Central memory CD4-positive, alpha-beta T cell (primary cell): ENCODE data around the gene DNAH9.

ENCODE experiments used
- DNase-seq: peaks from one replicate; pipeline ENCODE4 v3.0.0; 2022

Gene DNAH9

DNA sequence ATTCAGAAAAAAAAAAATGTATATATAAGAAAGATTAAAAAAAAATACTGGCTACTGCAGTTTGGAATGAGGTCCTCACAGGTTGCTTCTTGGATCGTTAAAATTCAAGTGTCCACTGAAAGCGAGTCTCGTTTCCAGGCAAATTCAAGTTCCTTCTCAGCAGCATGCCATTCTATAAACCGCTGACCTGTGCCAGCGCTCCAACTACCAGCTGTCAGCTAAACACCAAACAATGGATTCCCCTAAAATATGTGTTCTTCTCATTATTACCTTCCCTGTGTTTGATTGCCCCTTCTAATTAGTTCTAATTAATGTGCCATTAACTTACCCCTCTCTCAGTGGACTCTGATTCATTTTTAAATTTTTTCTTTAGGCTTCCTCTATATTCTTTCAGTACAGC, 92.4 kb downstream of the DNAH9 start:
- DNase-seq = no peak

DNA sequence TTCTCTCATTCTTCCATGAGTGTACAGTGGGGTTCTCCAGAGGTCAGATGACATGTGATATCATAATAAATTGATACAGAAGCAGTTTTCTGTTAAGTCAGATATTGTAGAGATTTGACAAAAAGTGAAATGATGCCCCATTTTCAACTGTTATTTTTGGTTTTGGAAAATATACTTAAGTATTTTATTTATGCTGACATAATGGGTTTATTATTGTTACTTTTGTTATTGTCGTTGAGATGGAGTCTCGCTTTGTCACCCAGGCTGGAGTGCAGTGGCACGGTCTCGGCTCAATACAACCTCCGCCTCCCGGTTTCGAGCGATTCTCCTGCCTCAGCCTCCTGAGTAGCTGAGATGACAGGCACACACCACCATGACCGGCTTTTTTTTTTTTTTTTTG, 94.4 kb downstream of the DNAH9 start:
- no peak for DNase-seq

DNA sequence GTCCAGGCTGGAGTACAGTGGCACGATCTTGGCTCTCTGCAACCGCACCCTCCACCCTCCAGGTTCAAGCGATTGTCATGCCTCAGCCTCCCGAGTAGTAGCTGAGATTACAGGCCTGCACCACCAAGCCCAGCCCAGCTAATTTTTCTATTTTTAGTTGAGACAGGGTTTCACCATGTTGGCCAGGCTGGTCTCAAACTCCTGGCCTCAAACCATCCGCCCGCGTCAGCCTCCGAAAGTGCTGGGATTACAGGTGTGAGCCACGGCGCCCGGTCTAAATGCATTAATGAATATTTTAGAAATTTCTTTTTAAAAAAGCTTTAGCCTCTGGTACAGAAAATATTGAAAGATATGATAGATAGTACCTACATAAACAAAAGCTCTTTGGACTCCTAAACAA, 95.0 kb downstream of the DNAH9 start:
- DNase-seq = no peak

DNA sequence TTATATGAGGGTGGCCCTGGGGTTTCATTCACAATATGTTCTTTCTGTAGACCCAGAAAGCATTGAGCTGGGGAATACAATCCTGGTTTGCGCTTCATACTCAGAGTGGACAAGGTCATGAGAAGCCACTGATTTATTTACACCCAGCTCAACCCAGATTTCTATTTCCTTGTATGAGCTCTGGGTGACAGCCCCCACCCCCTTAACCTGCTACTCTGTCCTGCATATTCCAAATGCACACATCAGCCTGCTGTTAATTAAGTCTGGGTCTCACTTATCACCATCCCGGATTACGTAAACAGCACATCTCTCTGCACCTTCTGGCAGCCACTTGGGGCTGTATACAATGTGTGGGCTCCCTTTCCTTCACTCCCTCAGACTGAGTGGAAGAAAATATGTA, 102.4 kb downstream of the DNAH9 start:
- DNase-seq = no peak

DNA sequence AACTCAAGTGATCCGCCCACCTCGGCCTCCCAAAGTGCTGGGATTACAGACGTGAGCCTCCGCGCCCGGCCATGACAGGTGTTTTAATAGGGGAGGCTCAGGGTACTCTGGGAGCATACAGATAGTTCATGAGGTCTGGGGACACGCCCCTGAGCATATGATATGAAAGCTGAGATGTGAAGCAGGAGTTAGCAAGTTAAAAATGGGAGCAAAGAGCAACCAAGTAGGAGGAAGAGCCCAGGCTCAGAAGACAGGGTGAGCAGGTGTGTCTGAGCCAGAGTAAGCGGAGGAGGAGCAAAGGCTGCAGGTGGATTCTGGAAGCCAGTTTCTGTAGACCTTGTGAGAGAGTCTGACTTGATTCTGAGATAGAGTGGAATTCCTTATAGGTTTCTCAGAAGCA, 103.6 kb downstream of the DNAH9 start:
- DNase-seq = no peak

DNA sequence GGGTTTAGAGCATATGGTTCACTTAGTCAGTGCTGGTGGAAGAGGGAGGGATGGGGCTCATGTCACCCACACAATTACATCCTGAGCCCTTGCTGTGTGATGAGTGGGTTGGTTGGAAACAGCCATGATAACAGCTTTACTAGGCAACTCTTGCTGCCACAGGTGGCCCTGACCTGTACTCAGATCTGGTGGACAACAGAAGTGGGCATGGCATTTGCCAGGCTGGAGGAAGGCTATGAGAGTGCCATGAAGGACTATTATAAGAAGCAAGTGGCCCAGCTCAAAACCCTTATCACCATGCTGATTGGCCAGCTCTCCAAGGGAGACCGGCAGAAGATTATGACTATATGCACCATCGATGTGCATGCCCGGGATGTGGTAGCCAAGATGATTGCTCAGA, 105.8 kb downstream of the DNAH9 start:
- no peak for DNase-seq

DNA sequence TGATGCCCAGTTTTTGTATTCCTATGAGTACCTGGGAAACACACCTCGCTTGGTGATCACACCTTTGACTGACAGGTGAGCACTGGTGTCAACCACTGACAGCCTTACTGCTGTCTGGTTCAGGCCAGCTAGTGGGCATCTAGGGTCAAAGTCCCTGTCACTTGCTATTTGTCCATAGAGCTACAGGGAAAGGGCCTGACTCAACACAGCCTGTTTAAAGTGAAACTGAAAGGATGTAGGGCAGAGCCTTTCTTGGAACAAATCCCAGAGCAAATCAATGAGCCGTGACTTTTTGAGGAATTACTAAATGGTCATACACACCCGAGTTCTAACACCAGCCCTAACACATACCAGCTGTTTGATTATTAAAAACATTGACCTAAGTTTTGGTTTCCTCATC, 106.8 kb downstream of the DNAH9 start:
- no peak for DNase-seq

DNA sequence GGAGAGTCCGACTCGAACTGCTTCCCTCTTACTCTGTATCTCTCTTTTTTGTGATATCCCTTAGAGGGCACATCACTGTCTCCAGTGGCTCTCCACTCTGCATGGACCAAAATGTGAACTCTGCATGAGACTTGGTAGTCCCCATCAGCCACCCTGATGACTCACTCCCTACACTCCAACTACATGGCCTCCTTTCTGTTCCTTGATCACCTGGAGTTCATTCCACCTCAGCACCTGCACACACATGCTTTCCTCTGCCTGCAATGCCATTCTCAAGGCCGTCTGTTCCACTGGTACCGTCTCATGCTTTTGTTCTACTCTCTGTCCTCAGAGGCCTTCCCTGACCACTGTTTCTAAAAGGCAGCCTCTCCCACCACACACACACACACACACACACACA, 109.3 kb downstream of the DNAH9 start:
- DNase-seq = no peak

DNA sequence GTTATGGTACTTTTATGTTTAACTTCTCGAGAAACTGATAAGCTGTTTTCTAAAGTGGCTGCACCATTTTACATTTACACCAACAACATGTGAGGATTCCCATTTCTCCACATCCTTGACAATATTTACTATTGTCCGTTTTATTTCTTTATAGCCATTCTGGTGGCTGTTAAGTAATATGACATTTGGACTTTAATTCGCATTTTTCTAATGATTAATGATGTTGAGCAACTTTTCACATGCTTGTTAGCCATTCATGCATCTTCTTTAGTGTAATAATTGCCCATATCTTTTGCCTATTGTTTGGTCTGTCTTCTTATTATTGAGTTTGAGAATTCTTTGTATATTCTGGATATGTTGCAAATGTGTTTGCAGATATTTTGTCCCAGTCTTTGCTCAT, 114.2 kb downstream of the DNAH9 start:
- no peak for DNase-seq

DNA sequence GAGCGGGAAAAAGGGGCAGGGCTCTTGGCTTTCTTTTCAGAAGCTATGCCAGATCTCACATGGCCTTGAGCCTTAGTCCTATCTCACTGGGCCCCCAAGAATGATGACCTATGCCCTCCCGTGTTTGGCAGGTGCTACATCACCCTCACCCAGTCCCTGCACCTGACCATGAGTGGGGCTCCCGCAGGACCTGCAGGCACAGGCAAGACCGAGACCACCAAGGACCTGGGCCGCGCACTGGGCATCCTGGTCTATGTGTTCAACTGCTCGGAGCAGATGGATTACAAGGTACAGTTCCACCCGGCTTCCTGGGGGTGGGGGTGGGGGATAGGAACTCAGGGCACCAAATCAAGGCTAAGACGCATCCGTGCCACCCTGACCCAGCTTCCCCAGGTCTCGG, 120.9 kb downstream of the DNAH9 start:
- no peak for DNase-seq

DNA sequence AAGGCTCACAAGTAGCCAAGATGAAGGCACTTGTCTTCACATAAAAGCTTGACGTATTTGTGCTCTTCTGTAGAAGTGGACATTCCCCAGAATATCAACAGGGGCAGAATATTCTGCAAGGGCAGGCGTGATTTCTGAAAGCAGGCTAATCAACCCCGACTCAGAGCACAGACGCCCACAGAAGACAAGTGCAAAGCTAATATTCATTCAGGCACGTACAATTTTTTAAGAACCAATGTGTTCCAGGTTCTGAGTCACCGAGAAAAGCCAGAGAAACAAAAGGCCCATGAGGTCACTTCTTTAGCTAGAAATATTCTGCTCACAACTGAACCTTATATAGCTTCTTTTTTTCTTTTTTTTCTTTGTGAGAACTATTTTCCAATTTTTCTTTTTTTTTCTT, 121.6 kb downstream of the DNAH9 start:
- DNase-seq = no peak

DNA sequence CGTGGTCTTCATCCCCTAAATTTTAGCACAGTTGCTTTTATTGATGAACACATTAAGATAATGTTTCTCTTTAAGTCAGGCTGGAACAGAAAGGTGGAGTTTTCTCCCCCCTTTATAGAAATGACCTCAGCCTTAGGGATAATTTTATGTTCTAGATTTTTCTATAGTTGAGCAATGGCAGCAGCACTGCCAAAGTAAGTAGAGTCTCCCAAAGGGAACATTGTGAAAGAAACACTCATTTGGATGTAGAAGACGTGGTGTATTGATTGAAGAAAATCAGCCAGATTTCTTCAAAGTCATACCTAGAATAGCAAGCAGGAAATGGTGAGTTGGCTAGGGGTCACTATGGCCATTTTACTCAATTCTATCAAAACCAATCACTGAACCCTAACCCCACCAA, 122.5 kb downstream of the DNAH9 start:
- DNase-seq = no peak

DNA sequence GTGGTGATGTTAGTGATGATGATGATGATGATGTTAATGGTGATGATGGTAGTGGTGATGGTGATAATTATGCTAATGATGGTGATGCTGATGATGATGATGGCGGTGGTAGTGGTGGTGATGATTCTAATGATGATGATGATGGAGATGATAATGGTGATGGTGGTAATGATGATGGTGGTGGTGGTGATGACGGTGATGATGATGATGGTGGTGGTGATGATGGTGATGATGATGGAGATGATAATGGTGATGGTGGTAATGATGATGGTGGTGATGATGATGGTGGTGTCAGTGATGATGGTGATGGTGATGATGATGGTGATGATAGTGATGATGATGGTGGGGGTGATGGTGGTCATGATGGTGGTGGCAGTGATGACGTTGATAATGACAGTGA, 132.5 kb downstream of the DNAH9 start:
- DNase-seq = no peak

DNA sequence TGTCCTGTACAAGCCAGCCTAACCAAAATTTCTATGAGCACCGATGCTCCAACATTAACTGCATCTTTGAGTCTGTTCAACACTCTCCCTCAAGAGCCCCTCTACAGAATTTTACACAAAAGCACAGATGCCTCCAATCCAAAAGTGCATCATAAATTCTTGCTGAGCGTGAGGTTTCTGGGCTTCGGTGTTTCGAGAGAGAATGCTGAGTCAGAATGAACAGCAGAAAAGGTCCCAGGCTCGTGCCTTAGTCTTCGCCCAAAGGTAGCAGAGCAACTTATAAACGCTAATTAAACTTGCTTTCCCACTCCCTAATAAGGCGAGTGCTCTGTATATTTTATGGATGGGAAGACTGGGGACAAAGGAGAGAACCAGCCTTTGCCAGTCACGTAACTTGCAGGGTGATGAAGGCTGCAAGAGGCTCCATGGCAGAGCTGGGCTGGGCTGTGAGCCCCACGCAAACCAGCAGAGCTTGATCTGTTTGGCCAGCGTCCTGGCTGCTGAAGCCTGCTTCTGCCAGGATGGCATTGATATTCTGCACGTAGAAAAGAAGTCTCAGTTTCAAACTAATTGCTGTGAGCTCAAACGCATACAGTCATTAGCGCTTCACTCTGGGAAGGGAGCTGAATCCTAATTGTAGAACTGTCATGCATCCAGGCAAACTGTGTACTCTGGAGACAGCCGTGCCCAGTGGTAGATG, 138.5 kb downstream of the DNAH9 start:
- DNase-seq = no peak

DNA sequence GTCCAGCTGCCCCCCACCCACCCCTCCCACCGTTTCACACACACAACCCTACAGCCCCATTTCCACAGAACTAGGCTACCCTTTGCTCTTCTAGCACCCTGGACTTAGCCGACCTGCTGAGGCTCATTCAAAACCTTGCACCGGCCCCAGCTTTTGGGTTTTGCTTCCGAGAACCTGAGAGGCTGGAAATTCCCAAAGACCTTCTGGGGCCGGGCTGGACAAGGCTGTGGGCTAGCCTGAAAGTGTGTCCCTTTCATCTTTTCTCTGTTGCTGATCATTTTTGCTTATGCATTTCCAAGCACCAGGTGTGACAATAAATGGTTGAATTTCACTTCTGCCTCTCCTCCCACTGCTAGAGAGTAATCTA, 139.0 kb downstream of the DNAH9 start:
- DNase-seq = no peak

DNA sequence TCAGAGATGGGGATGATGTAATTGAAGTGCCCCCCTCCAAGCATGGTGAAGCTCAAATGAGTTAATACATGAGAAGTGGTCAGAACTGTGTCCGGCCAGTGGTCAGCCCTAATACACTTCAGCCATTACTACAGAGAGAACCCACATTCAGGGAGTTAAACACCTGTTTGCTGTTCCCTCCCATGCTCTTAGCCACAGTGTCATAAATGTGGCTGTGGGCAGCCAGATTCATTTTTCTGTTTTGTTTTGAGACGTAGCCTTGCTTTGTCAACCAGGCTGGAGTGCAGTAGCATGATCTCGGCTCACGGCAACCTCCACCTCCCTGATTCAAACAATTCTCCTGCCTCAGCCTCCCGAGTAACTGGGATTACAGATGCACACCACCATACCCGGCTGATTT, 139.9 kb downstream of the DNAH9 start:
- DNase-seq = no peak

DNA sequence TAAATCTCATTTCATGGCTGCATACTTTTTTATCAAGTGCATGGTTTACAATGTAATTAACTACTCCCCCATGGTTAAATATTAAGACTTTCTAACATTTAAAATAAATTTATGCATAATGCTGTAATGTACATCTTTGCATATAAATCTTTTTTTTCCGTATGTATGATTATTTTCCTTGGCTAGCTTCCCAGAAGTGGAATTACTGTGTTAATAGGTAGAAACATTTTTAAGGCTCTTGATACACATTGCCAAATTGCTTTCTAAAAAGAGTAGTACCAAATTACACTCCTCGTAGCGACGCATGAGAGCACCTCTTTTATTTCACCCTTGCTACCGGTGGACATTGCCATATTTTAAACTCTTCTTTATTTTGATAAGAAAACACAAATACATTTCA, 141.1 kb downstream of the DNAH9 start:
- DNase-seq = no peak

DNA sequence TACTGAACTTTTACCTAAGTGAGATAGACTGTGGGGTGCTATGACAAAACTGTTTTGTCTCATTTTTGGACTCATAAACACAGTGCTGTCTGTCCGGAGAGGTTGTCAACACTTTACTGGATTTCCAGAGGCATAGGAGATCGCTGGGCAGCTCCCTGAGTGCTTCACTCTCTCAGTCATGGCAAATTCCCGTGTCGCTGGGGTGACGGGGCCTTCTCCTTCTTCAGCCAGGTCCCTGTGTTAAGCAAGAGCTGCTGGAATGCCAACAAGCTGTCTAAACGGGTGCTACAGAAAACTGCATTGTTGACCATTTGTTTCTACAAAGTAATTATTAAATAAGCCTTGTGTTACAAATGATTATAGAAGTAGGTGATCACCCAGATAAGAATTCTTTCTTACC, 141.6 kb downstream of the DNAH9 start:
- no peak for DNase-seq

DNA sequence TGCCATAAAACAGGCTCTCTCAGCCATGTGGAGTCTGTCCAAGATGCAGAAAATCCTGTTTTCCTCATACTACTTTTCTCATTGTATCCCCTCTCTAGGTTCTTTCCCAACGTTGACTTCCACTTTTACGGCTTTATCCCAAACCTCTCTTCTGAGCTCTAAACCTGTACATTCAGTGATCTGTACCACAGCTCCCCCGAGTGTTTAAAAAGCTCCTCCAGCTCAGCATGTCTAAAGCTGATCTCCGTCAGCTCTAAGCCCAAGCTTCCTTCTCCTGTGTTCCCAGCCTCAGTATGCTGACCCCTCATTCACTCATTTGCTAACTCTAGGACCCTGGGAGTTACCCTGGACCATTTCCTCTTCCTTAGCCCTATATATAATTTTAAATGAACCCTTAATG, 144.6 kb downstream of the DNAH9 start:
- no peak for DNase-seq

DNA sequence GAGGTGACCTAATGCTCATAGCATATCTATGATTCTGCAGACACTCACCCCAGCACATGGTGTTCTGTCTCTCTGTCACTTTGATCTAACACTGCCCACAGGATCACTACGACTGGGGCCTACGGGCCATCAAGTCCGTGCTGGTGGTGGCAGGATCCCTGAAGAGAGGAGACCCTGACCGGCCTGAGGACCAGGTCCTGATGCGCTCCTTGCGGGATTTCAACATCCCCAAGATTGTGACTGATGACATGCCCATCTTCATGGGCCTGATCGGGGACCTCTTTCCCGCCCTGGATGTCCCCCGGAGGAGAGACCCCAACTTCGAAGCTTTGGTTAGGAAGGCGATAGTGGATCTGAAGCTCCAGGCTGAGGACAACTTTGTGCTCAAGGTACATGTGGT, 146.4 kb downstream of the DNAH9 start:
- no peak for DNase-seq

DNA sequence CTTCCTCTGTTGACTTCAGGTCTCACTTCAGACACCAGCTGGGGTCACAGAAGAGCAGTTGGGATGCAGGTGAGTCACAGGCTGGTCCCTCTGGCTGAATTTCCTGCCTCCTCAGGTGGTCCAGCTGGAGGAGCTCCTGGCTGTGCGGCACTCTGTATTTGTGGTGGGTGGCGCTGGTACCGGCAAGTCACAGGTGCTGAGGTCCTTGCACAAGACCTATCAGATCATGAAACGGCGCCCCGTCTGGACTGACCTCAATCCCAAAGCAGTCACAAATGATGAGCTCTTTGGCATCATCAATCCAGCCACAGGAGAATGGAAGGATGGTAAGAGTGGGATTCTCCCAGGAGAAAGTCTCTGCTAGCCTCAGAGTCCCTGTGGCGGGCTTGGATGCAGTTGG, 149.2 kb downstream of the DNAH9 start:
- no peak for DNase-seq

DNA sequence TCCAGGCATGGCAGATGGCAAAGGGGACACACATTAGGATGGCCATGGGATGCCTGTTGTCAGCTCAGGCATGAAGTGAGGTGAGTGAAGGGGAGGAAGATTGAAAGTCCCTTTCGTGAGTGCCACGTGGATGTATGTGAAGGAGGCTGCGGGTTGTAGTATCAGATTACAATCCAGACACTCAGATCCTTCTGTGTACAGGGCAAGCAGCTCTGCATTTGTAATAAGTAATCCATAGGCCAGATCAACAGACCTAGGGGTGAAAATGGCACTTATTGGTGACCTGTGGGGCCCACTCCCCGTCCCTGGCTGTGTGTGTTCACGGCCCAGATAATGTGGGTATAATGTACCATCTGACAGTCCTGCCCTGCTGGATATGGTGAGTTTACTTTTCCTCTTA, 159.5 kb downstream of the DNAH9 start:
- no peak for DNase-seq

DNA sequence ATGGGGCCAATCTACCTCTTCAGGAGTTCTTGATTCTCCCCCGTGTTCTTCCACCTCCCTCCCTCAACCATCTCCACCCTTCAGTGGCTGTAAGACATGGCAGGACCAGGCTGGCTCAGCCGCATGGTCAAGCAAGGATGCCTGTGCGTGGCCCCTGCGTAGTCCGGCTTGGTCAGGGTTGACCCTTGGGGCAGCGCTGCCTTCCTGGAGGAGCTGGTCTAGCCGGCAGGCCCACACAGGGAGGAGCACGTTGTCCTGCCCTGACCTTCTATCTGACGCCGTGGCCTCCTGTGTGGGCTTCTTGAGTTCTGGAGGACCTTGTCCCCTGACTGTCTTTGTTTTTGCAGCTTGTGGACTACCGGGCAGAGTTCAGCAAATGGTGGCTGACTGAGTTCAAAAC, 169.8 kb downstream of the DNAH9 start:
- no peak for DNase-seq

DNA sequence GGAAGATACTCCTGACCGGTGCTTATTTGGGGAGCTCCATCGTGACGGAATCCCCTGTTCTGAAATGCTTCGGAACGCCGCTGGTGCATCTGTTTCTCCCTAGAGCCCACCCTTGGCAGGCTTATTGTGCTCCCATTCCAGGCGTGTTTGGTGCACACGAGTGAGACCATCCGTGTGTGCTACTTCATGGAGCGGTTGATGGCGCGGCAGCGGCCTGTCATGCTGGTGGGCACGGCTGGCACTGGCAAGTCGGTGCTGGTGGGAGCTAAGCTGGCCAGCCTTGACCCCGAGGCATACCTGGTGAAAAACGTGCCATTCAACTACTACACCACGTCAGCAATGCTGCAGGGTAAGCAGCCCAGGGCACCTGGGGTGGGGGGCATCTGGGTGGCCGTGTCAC, 170.7 kb downstream of the DNAH9 start:
- DNase-seq = no peak

DNA sequence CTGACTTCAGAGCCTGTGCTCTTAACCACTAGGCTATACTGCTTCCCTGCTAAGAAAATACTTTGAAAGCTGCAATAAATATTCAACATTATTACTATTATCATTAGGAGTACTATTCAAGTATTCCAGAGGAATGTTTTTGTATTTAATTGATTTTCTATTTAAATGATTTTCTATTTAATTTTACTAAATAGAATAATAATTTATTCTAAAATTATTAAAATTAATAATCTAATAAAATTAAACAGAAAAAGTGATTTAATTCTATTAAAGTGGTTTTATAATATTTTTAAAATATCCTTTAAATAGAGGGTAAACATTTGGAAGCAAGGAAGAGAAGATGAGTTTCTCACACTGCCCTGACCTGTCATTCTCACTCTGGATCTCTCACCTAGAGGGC, 173.8 kb downstream of the DNAH9 start:
- no peak for DNase-seq

DNA sequence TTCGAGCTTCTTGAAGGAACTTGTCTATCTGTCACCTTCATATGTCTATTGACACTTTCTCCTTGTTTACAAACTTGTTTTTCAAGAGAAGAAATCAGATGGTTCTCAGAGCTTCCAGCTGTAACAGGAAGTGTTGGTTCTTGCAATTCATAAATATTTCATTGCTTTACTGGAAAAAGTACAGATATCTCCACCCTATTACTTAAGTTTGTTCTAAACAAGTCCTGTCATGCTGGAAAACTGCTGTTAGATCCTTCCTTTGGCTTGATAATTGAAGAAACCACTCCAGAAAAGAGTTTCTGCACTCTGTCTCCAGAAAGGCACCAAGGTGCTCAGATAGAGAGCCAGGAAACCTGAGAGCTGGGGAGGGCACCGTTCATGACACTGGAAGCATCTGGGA, 181.6 kb downstream of the DNAH9 start:
- no peak for DNase-seq
